GM21515 (cell line): ENCODE results near the gene CDH19.
"Not testable (repeated sequence)": the region's sequence is repeated elsewhere in the genome, so short reads cannot be mapped to it uniquely, and the experiment has no call there.

Source experiments
- ATAC-seq: cut with Tn5 transposase; IDR thresholded peaks from one replicate; pipeline ENCODE4 v1.9.1; 2021; ENCODE audit not compliant: unreplicated experiment

The CDH19 gene

GRCh38 chr18:66466184-66466583 is 137.7 kb downstream of the CDH19 start:
- ATAC-seq, result not testable (repeated sequence)

- no peak for ATAC-seq
Observed at GRCh38 chr18:66461344-66461743, 142.5 kb downstream of the CDH19 start.

- ATAC-seq, result no peak
Observed at GRCh38 chr18:66457245-66457644, 146.6 kb downstream of the CDH19 start.
